H54 (cell line): ENCODE results near the gene TPCN2.
"Not testable (repeated sequence)": the region's sequence is repeated elsewhere in the genome, so short reads cannot be mapped to it uniquely, and the experiment has no call there.

Experiments used
- DNase-seq: peaks from one replicate; pipeline ENCODE4 v3.0.0; 2011; ENCODE audit warnings: low spot score, mixed read lengths; ENCODE audit not compliant: insufficient read length
- FAIRE-seq: peaks from 3 replicates; lab custom pipeline; 2011; peaks lifted over from hg19 to GRCh38; lab: Jason Lieb, UNC
- POLR2A ChIP-seq: IDR thresholded peaks from 2 replicates; pipeline ENCODE4 v1.6.1; 2011; ENCODE audit warnings: low read depth, mild to moderate bottlenecking, low read length

TPCN2 gene

GRCh38 chr11:69048694-69049489, at the start of gene TPCN2:
TSS of gene TPCN2 (plus strand) at chr11:69048932. CDS start at chr11:69048998, 66 bp downstream.
- peak; percentile 99 for DNase-seq
- FAIRE-seq = no peak
- TF ChIP-seq POLR2A = peak; percentile 85

GRCh38 chr11:68999093-68999747, 49.5 kb upstream of the TPCN2 start:
- TF ChIP-seq POLR2A = no peak
- FAIRE-seq = no peak
- no peak for DNase-seq

DNA sequence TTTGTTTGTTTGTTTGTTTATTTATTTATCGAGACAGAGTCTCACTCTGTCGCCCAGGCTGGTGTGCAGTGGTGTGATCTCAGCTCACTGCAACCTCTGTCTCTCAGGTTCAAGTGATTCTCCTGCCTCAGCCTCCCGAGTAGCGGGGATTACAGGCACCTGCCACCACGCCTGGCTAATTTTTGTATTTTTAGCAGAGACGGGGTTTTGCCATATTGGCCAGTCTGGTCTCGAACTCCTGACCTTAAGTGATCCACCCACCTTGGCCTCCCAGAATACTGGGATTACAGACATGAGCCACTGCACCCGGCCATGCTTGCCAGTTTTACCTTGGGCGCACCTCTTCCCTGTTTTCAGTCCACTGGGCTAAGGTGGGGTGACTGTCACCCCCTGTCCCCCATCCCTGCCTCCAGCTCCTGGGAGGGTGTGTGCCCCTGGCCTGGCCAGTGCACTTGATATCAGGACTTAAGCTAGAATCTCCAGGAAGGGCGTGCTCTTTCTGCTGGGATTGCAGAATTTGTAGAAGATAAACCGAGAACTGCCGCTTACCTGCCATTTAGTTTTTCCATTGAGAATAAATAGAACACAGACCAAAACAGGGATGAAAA, 48.9 kb upstream of the TPCN2 start:
- DNase-seq, FAIRE-seq: not testable (repeated sequence)

- DNase-seq (no peak), FAIRE-seq (no peak)
- no peak for TF ChIP-seq POLR2A
These were observed 48.3 kb upstream of the TPCN2 start for GRCh38 chr11:69000391-69000790.

GRCh38 chr11:69000831-69001242, 47.9 kb upstream of the TPCN2 start:
- no peak for TF ChIP-seq POLR2A
- DNase-seq (peak; percentile 90), FAIRE-seq (no peak)

- DNase-seq (no peak), FAIRE-seq (no peak)
- no peak for TF ChIP-seq POLR2A
These were observed 47.3 kb upstream of the TPCN2 start for GRCh38 chr11:69001243-69002081.

DNA sequence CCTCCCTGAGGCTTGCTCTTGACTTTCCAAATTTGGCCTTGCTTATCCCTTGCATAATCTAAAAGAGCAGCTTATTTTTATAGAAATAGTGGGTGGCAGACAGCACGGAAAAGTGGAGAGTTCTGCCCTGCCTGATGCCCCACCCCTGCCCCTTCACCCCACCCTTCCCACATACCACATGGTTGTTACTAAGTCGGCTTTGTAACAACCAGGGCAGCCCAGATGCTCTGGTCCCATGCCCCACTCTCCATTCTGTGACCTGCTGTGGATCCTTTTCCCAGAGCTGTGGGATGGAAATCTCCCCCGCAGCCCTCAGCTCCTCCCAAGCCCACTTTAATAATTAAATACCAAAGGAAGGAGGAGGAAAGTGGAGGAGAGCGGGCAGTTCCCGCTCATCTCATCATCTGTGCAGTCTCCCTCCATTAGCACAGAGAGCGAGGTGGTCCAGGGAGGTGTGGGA, 46.6 kb upstream of the TPCN2 start:
- FAIRE-seq = no peak
- DNase-seq = no peak
- TF ChIP-seq POLR2A = no peak

DNA sequence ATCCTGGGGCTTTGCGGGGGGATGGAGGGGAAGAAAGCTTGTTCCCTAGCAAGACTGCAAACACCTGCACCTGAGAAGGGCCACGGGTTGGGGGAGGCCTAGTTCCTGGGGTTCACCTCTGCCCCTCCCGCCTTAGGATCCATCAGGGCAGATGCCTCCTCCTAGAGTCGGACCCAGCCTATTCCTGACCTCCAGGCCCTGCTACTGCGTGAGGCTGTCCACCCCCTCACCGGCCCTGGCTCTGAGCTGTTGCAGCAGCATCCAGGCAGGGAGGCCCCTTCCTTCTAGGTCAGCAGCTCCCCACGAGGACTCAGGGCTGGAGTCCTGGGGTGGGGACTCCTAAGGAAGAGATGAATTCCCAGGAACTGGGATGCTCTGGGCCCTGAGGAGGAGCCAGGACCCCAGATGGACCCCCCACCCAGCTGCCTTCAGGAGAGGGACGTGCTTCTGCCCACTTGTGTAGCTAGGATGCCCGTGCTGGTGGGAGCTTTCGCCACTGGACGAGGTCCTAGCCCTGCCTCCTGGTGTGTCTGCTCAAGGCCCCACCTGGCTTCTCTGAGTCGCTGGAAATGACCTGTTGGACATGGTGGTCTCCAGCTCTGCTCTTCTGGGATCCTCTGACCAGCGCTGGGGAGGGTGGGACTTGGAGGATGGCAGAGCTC, 46.0 kb upstream of the TPCN2 start:
- FAIRE-seq = no peak
- no peak for TF ChIP-seq POLR2A
- no peak for DNase-seq

DNA sequence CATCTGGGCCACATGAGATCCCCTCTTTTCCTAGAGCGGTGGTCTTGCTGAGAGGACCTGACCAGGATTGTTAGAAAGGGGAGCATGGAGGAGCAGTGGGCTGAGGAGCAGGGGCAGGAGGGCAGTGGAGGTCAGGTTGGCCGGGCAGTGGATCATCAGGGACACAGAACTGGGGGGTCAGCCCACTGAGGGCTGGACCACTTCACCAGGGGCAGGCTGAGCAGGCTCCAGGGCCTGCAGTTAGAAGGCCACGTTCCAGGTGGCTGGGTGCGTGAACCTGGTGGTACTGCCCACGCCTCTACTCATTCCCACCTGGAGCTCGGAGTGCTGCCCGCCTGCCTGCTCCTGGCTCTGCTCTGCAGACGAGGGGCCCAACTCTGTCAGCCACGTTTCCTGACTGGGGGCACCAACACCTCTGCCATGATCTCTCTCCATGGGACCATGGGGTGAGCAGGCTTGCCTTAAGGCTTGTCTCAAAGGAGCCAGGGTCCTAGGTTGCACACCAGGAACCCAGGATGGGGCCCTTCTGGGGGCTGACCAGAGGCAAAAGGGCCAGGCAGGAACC, 45.3 kb upstream of the TPCN2 start:
- FAIRE-seq (no peak), DNase-seq (no peak)
- TF ChIP-seq POLR2A = no peak

DNA sequence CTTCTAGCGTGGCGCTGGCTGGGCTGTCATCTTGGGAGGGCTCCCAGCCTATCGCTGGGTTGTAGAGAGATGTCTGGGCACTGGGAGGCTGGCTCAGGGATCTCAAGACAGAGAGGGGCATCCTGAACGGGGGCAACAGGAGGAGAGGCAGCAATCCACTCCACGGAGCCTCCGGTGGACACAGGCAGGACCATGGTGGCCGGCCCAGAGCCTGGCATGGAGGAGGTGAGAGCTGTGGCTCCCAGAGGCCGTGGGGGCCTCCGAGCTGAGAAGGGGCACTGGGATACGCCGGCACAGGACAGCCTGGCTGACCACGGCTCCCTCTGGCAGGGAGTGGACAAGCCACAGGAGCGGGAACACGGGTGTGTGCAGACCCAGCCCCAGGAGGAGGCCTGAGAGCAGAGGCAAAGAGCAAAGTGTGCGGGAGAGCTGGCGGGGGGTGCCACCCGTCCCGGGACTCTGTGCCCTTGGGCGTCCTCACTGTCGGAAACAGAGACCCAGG, 44.8 kb upstream of the TPCN2 start:
- no peak for DNase-seq

DNA sequence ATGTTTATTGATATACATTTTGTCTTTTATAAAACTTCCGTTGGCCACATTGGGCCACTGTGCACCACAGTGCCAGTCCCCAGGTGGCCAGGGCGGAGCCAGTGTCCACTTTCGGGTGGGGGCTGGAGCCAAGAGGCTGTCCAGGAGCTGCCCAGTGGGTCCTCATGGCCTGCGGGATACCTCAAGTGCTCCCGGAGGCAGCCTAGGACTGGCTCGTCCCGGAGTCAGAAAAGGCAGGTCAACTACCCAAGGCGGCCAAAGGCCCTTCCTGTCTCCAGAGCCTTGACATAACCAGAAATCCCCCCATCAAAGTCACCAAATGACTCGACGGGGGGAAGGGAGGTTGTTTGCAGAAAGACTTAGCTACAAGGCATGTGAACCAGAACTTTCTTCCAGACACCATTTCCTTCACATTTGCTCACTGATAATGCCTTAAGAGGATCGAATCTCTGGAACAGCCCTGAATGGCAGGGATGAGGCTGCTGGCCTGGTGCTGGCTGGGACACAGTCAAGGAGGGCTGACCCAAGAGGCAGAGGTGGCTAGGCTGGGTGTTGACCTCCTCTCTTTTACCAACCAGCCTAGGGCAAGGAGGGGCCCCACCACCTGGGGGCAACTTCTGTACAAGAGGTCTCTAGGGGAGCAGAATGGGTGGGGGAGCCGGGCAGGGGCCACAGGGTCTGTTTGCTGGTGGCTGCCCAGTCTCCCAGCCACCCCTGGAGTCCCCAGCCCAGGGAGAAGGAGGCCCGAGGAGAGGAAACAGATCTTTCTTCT, 44.1 kb upstream of the TPCN2 start:
- DNase-seq (no peak), FAIRE-seq (no peak)
- TF ChIP-seq POLR2A = no peak

More for the DNA sequence above, 44.8 kb upstream of the TPCN2 start:
- no peak for FAIRE-seq
- no peak for TF ChIP-seq POLR2A

DNA sequence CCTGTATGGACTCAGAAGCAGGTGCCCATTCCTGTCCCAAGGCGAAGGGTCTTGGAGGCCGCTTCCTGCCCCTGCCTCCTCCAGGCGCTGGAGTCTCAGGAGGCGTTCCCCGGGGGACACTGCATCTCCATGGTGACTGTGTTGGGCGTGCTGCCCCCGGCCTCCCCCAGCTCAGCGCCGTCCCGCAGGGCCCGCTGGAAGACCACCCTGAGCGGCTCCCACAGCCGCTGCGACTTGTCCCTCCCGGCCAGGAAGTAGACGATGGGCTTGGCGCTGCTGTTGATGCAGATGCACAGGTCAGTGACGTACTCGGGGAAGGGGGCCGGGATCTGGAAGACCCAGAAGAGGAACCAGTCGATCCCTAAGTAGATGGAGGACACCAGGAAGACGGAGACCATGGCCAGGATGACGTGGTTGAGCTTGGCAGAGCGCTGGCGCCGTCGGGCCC, 43.5 kb upstream of the TPCN2 start:
- no peak for FAIRE-seq
- TF ChIP-seq POLR2A = no peak

More for the DNA sequence above, 43.5 kb upstream of the TPCN2 start:
- DNase-seq = no peak
